WI38 (cell line): Measurements from ENCODE around the gene DNM3.

Experiments used
- H3K4me3 ChIP-seq: 2 replicates; pipeline ENCODE4 v1.5.1; 2011; ENCODE audit warnings: low read depth, mild to moderate bottlenecking, control low read depth, low read length
- TF ChIP-seq, protein P1 (sequence below): IDR thresholded peaks from 2 replicates; pipeline ENCODE4 v1.5.1; 2012; ENCODE audit warnings: low read depth, mild to moderate bottlenecking, control low read depth, low read length

The DNM3 gene

DNA sequence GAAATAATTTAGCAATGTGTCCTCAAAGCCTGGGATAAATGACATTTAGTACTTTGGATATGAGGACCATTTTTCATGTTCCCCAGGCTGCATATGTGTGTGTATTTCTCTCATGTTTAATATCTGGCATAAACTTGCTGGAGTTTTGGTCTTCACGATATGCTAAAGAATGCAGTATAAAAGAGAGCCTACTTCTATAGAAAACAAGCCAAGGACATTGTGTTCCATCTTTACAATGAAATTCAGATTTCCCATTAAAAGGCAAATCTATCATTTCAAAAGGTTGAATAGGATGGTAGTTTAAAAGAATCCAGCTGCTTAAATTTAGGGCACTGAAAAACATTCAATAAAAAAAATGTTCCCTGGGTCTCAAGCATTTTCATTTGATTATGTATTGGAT lies 410.2 kb downstream of the DNM3 start:
- TF ChIP-seq, protein P1, sequence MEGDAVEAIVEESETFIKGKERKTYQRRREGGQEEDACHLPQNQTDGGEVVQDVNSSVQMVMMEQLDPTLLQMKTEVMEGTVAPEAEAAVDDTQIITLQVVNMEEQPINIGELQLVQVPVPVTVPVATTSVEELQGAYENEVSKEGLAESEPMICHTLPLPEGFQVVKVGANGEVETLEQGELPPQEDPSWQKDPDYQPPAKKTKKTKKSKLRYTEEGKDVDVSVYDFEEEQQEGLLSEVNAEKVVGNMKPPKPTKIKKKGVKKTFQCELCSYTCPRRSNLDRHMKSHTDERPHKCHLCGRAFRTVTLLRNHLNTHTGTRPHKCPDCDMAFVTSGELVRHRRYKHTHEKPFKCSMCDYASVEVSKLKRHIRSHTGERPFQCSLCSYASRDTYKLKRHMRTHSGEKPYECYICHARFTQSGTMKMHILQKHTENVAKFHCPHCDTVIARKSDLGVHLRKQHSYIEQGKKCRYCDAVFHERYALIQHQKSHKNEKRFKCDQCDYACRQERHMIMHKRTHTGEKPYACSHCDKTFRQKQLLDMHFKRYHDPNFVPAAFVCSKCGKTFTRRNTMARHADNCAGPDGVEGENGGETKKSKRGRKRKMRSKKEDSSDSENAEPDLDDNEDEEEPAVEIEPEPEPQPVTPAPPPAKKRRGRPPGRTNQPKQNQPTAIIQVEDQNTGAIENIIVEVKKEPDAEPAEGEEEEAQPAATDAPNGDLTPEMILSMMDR: no peak
- H3K4me3 ChIP-seq: no peak overlapping the region

DNA sequence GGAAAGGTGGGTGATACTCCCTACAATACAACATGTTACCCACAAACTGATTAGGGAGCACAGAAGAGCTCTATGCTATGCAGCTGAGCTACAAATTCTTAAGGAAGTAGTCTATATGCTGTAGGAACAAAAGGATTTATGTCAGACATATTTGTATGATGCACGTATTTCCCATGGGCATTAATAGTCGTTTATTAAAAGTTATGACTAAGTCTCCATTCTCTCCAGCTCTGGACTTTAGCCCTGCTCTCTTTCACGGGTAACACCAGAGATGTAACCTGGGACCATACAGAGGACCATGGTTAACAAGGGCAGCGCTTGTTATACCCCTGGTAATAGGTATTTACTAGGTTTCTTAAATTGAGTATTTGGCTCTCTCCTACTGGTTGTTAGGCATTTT lies 411.0 kb downstream of the DNM3 start:
- TF ChIP-seq, protein P1: no peak
- H3K4me3 ChIP-seq: no peak overlapping the region

DNA sequence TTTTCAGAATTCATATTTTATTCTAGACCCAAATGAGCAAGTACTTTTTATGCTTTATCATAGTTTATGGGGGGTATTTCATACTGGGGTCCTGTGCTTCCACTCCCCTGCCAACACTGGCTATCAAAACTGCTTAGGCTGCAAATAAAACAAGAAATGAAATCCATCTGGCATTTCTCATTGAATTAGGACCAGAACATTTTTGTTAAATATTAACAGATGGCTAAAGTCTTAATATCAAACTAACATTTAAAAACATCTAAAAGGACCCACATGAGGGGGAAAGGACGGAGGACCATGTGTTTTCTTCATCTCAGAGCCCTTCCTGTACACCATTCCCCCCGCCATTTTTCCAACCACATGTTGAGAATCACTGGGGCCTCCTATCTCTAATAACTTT lies 411.7 kb downstream of the DNM3 start:
- H3K4me3 ChIP-seq: no peak overlapping the region
- TF ChIP-seq, protein P1: no peak

DNA sequence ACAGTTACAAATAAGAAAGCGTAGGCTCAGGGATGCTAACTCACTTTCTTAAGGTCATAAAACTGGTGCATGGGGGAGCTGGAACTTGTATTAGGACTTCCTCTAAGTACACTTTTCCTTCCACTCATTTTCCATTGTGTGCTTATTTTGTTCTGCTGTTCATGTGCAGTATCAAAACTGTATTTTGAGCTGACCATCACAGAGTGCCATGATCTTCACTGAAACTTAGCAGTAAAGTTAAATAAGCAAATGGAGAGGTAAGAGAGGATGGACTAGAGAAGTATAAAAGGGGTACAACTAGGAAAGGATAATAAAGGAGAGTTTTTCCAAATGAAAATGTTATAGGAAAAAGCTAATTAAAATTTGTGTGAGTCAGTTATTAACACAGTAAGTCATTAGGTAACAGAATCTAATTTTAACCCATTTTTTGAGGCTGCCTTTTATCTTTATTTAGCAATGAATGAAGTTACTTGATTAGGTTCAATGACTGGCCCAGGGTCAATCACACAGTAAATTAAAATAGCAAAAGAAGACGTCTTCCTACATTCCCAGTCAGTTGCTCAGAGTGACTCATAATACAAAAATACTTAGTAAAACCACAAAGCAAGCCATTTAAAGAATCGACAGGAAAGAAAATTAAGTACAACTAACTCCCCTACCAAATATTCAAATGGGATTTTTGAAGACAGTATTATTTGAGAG lies 413.4 kb downstream of the DNM3 start:
- TF ChIP-seq, protein P1: no peak
- H3K4me3 ChIP-seq: no peak overlapping the region

DNA sequence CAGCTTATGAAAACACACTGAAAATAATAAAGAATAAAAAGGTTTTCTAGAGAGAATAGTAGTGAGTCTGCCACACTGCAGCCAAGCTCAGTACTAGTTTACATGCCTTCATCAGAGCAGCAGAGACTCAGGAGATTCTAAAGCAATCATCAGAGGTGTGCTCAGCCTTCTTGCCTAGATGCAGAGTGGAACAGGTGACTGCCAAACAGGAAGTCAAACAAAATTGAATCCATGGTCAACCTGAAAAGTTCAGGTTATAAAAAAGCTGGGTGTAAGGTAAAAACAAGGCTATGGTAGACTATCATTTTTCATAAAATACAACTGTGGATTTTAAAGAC lies 413.9 kb downstream of the DNM3 start:
- TF ChIP-seq, protein P1: no peak
- H3K4me3 ChIP-seq: no peak overlapping the region

DNA sequence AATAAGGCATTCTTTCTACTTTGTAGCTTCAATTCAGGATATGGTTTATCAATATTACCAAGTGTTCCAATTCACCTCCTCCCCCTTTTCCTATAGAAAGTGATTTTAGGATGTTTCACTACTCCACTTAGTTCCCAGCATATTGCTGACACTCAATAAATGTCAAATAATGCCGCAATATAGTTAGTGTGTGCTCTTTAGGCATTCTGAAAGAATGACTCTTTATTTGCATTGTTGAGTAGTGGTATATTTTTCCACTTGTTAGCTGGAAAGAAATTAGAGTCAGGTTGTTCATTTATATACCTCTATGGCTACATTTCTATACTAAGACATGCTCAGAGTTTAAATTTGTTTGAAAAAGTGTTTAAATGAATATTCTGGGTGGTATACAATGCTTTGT lies 424.6 kb downstream of the DNM3 start:
- TF ChIP-seq, protein P1: no peak
- no peak overlapping the region for H3K4me3 ChIP-seq

DNA sequence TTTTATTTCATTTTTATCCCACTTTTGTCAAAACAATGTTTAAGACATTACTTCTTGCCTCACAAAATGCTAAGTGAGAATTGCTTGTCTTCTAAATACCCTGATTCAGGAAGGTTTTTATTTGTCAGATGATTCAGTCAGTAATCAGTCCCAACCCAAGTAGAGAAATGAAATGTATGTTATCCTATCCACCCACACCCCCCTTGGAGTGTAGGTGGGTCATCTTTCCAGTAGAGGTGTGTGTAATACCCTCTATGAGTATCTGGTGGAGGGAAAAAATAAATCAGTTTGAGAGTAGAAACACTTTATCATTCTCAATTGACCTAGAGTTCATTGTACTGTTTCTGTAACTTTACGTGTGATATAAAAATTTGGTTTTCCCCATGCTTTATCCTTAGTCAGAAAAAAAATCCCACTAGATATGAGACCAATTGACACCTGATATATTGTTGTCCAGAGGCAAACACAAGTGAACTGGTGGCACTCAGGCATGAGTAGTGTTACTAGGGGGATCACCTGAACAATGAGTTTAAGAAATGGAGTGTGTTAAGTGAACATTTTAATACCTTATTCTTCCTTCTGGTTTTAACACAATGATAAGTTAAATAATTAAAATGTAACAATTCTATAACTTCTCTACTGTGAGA lies 425.4 kb downstream of the DNM3 start:
- no peak overlapping the region for H3K4me3 ChIP-seq
- TF ChIP-seq, protein P1: no peak
